Measurements from ENCODE around the gene CNIH2. TPM values are rescaled to one million over a fixed set of nuclear protein-coding genes. Genes with fewer than 3 reads are reported as not detected.

Gene CNIH2
- total and polyA plus RNA-seq, 2 of the 13 experiments (the other 11 are each of a cell fraction or from before 2014, with no cell fraction given), result 0.60 to 0.69 TPM

- 0 out of 2 replicates have a peak, but pooled peaks have one; percentile 21 for TF ChIP-seq THRA (CRISPR knock-in tag; IDR thresholded peaks at IDR 0.05; ENCODE audit: borderline replicate concordance)
- TF ChIP-seq NONO (IDR thresholded peaks at IDR 0.05), result no peak
- 0 out of 2 replicates have a peak, but pooled peaks have one; percentile 36 for TF ChIP-seq NONO (CRISPR knock-in tag; conservative IDR thresholded peaks at IDR 0.05)
- no peak for TF ChIP-seq ZNF670 (CRISPR knock-in tag; IDR thresholded peaks at IDR 0.05; ENCODE audit: borderline replicate concordance)
- TF ChIP-seq ERF (CRISPR knock-in tag; IDR thresholded peaks at IDR 0.05), result 0 out of 2 replicates have a peak, but pooled peaks have one; percentile 46
- no peak for TF ChIP-seq E2F2 (CRISPR knock-in tag; IDR thresholded peaks at IDR 0.05; ENCODE audit: borderline replicate concordance)
- 0 out of 2 replicates have a peak, but pooled peaks have one; percentile 9 for TF ChIP-seq RFXANK (CRISPR knock-in tag; IDR thresholded peaks at IDR 0.05)
- TF ChIP-seq MXD1 (CRISPR knock-in tag; IDR thresholded peaks at IDR 0.05), result peak; percentile 36; the same call in 1 of the 2 replicates
- peak; percentile 22 for TF ChIP-seq HNRNPLL (IDR thresholded peaks at IDR 0.05; ENCODE audit: low read depth, low read length, poor library complexity, severe bottlenecking)
- no peak for TF ChIP-seq NPAS2 (CRISPR knock-in tag; IDR thresholded peaks at IDR 0.05; ENCODE audit: borderline replicate concordance)
- no peak for TF ChIP-seq ZNF142 (CRISPR knock-in tag; IDR thresholded peaks at IDR 0.05)
- peak; percentile 56; the same call in 1 of the 2 replicates for TF ChIP-seq KDM5B (CRISPR knock-in tag; IDR thresholded peaks at IDR 0.05; ENCODE audit: borderline replicate concordance)
- TF ChIP-seq ZNF414 (CRISPR knock-in tag; IDR thresholded peaks at IDR 0.05), result peak; percentile 37; the same call in 1 of the 2 replicates
- TF ChIP-seq ZIK1 (CRISPR knock-in tag; IDR thresholded peaks at IDR 0.05; ENCODE audit: borderline replicate concordance, low read depth), result peak; percentile 43; the same call in 1 of the 2 replicates
- TF ChIP-seq HIC2 (CRISPR knock-in tag; IDR thresholded peaks at IDR 0.05; ENCODE audit: low read depth), result peak; percentile 29; the same call in 1 of the 2 replicates
These were observed 35.6 kb downstream of the CNIH2 start (continued) for GRCh38 chr11:66313321-66314185.

Data from HepG2 (cell line).